Esophagus mucosa (tissue), 1 donor: Measurements from ENCODE around the gene ABCG8. TPM values are rescaled to one million over a fixed set of nuclear protein-coding genes. Genes with fewer than 3 reads are reported as not detected.
"Not testable (repeated sequence)": the region's sequence is repeated elsewhere in the genome, so short reads cannot be mapped to it uniquely, and the experiment has no call there.

Source experiments
- ATAC-seq: fragments of 200-7000 bp; cut with Tn5 transposase; one replicate; pipeline ENCODE4 v1.9.1; 2020
- total RNA-seq: library from RNA; stranded (reverse); gene quantifications from one replicate; pipeline ENCODE4 v1.2.4, GENCODE V29; 2023
- donor health status: DM: yes; HTN: yes; CAD: no.

ABCG8 gene
- total RNA-seq, 1 donor from 2014 or later = not detected

GRCh38 chr2:43874776-43875451 is 36.1 kb downstream of the ABCG8 start:
- no peak for ATAC-seq

- ATAC-seq = peak; percentile 78
Observed at GRCh38 chr2:43877782-43878464, 39.2 kb downstream of the ABCG8 start.

DNA sequence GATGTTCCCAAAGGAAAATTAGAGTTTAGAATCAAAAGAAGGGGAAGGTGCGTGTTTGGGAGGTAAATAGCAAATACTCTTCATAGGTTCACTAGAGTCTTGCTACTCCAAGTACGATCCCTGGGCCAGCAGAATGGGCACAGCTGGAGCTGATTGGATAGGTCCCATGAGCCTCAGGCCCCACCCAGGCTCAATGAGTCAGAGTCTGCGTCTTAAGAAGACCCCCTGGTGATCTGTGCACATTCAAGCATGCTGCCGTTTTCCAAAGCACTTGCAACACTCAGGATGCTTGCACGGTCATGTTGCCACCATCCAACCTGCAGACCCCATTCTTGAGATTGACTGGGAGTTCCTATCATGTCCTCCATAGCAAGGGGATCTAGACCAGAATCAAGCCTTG is 40.5 kb downstream of the ABCG8 start:
- no peak for ATAC-seq

- ATAC-seq = no peak
Observed at GRCh38 chr2:43880471-43880870, 41.7 kb downstream of the ABCG8 start.

DNA sequence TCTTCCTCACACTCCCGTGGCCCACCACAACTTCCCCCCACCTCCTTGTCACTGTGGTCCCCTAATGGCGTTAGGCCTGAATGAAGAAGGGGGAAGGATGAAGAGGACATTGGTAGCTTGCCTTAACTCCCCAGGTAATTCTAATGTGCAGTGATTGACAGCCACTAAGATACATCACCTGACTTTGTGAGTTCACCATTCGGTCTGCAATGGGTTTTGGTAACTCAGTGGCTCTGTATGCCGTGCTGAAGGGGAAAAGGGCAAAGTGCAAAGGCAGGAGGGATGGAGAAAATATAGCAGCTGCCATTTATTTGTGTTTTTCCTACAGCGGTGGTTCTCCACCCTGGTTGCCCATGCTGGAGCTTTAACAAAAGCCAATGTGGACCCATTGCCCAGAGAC is 42.2 kb downstream of the ABCG8 start:
- ATAC-seq = no peak

GRCh38 chr2:43882312-43882711 is 43.5 kb downstream of the ABCG8 start:
- no peak for ATAC-seq

DNA sequence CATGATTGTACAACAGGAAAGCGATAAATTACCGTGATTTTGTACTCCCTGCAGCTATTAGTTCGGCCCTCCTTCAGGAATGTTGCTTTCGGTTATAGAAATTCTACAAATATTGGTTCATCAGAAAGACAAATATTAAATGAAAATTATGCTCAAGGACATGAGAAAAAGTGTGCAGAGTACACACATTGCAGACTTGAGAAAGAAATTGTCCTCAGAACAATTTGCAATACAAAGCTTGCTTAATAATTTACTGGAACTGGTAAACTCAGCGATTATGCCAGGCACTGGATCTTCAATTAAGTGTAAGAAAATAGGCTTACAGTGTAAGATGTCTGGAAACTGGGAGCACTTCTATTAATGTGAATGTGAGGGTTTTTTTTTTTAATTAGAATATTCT is 45.9 kb downstream of the ABCG8 start:
- ATAC-seq = no peak

- ATAC-seq = no peak
Observed at GRCh38 chr2:43885132-43885632, 46.4 kb downstream of the ABCG8 start.

- ATAC-seq = no peak
Observed at GRCh38 chr2:43887176-43887575, 48.4 kb downstream of the ABCG8 start.

DNA sequence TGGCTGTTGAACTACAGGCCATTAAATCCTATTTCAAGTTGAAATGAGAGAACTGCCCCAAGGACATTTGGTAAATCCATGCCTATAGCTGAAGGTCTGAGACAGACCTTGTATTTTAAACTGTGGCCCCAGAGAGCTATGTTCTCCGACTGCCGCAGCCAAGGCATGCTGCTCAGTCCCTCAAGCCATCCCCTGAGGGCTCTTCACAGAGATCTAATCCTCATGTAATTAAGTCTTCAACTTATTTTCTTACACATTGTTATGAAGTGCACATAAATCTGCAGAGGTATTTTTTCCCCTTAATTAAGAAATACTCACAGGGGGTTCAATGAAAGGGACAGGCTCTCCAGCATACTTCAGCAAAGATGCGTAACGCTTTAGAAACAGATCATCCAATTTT is 50.6 kb downstream of the ABCG8 start:
- no peak for ATAC-seq

- no peak for ATAC-seq
Observed at GRCh38 chr2:43890855-43891254, 52.1 kb downstream of the ABCG8 start.

DNA sequence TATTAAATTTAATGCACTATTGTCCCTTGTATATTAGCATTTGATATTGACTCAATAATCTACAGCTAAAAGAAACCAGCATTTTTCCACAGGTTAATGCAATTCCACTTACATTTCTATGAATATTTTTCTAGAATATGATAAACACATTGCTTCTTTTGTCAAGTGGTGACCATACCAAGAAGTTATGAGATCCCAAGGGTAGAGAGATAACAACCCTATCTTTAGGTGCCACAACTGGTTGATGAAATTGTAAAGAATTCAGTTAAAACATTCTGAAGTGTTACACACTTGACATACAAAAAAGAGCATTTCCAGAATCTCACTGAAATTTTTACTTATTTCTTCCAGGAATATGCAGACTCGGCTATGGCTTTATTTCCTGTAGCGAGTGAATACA is 56.0 kb downstream of the ABCG8 start:
- no peak for ATAC-seq

DNA sequence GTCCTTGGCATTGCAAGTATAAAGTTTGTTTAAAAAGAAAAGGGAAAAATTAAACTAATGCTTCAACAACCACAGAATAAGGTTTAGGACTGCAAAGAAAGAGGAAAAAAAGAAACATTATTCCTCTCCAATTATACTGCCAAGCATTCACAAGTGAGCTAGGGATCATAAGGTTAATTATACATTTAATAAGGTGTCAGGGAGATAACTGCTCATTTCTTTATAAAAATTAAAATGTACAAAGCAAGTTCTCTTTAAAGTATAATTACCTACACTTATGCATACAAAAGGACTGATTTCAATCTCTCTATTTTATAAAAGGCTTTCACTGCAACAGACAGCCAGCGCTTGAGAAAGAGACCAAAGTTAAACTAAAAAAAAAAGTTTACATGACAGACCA is 58.1 kb downstream of the ABCG8 start:
- ATAC-seq = no peak

GRCh38 chr2:43897492-43897891 is 58.7 kb downstream of the ABCG8 start:
- ATAC-seq = no peak

GRCh38 chr2:43898134-43898837 is 59.5 kb downstream of the ABCG8 start:
- no peak for ATAC-seq

- no peak for ATAC-seq
Observed at GRCh38 chr2:43898838-43899346, 60.1 kb downstream of the ABCG8 start.

DNA sequence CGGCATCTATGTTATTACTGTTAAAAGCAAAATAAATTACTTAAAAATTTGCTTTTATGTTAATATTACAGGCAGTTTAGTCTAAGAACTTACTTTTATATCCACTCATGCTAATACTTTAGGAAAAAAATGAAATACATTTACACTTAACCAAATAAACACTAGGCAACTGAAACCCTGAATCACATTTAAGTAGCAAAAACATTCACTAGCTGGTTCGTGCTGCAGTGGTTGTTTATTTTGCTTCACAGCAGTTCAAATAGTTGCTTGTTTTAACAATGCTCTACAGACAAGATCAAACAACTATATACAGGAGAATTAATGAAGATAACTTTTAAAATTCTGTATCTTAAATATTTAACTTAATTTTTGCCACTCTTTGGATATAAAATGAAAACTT is 60.8 kb downstream of the ABCG8 start:
- no peak for ATAC-seq

DNA sequence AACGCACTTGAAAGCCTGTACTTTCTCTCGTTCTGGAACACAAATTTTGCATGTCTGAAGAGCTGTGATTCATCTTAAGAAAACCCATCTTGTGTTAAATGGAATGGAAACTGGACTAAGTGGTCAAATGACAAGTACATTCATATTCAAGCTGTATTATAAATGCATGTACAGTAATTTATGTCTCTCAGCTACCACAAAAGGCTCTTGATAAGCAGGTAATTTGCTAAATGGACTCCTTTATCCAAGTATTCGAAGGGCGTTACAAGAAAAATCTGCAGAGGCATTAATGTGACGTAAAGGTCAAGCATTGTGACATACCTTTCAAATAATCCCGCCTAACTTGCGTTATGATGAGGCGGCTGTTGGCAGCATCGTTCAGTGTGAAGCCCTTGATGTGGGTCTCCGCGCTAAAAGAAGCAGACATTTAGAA is 66.6 kb downstream of the ABCG8 start:
- no peak for ATAC-seq

DNA sequence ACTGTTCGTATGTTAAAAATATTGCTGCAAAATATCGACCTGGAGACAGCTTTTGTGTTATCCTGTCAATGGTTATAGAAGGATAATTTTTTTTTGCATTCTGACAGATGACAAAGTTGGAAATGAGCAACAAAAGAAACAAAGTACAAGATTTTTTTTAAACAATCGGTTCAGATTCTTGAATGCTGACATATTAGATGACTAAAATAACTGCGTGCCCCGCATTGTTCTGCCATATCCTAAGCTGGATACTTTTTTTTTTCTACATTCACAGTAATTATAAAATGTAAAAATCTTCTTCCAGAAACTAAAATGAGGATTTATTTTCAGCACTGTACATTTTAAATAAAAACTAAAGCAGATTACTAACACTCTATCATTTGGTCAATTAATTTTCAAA is 67.1 kb downstream of the ABCG8 start:
- no peak for ATAC-seq

GRCh38 chr2:43906448-43907109 is 67.8 kb downstream of the ABCG8 start:
- no peak for ATAC-seq

GRCh38 chr2:43911136-43911790 is 72.5 kb downstream of the ABCG8 start:
- ATAC-seq = not testable (repeated sequence)

DNA sequence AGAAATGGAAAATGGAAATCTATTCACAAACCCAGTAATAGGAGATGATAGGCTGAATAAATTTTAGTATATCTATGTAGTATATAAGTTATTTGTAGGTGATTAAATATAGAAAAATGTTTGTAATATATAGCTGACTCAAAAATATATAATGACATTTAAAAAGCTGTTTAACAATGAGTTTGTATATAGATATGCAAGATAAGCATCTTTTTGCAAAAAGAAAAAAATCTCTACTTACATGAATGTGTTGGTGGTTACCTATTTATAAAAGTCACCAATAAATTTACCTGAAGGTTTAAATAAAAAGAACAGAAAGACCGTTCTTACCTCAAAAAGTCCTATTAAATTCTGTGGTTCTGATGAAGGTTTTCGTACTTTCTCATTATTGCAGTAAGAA is 85.7 kb downstream of the ABCG8 start:
- no peak for ATAC-seq
